ENCODE results near the gene DGUOK. TPM values are rescaled to one million over a fixed set of nuclear protein-coding genes. Genes with fewer than 3 reads are reported as not detected.

DGUOK gene
- total and polyA plus RNA-seq, 4 donors = 28.9 to 103 (median 73.9) TPM

- Histone ChIP-seq H3K9me3 (ENCODE audit: control insufficient read depth in 4 of 4, insufficient read depth in 3 of 4, low read length in 3 of 4) (no peaks in the 10 kb centered on the region), H3K4me1 (ENCODE audit: control insufficient read depth in 5 of 5, insufficient read depth in 5 of 5, low read length in 5 of 5) (no peaks in the 10 kb centered on the region), H3K27me3 (ENCODE audit: control insufficient read depth in 3 of 3, insufficient read depth in 3 of 3, low read length in 2 of 3) (peaks cover 0 to 4% (median 2%) of the 10 kb centered on the region in 3 donors), H3K9ac (ENCODE audit: insufficient read depth in 1 of 2, low read length in 2 of 2) (no peak overlapping the region), H3K27ac (ENCODE audit: low read depth in 1 of 2, low read length in 1 of 2) (no peak overlapping the region), H3K36me3 (ENCODE audit: control insufficient read depth in 4 of 4, insufficient read depth in 4 of 4, low read length in 4 of 4) (no peaks in the 10 kb centered on the region), H3K4me3 (no peak overlapping the region)
- DNase-seq (no peak), ATAC-seq (ENCODE audit: insufficient read depth, low FRiP score) (no peak)
- TF ChIP-seq, protein P1, sequence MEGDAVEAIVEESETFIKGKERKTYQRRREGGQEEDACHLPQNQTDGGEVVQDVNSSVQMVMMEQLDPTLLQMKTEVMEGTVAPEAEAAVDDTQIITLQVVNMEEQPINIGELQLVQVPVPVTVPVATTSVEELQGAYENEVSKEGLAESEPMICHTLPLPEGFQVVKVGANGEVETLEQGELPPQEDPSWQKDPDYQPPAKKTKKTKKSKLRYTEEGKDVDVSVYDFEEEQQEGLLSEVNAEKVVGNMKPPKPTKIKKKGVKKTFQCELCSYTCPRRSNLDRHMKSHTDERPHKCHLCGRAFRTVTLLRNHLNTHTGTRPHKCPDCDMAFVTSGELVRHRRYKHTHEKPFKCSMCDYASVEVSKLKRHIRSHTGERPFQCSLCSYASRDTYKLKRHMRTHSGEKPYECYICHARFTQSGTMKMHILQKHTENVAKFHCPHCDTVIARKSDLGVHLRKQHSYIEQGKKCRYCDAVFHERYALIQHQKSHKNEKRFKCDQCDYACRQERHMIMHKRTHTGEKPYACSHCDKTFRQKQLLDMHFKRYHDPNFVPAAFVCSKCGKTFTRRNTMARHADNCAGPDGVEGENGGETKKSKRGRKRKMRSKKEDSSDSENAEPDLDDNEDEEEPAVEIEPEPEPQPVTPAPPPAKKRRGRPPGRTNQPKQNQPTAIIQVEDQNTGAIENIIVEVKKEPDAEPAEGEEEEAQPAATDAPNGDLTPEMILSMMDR (IDR thresholded peaks at IDR 0.05; ENCODE audit: control extremely low read depth, extremely low read depth) = no peak
- 75 to 87% methylated on average over 5 of the region's 5 CpGs for WGBS, 2 donors
These were observed 37.5 kb upstream of the DGUOK start for GRCh38 chr2:73889206-73889605.

- Histone ChIP-seq H3K36me3 (ENCODE audit: control insufficient read depth in 4 of 4, insufficient read depth in 4 of 4, low read length in 4 of 4) (no peaks in the 10 kb centered on the region), H3K9me3 (ENCODE audit: control insufficient read depth in 4 of 4, insufficient read depth in 3 of 4, low read length in 3 of 4) (no peaks in the 10 kb centered on the region), H3K27me3 (ENCODE audit: control insufficient read depth in 3 of 3, insufficient read depth in 3 of 3, low read length in 2 of 3) (peaks cover 0 to 4% (median 2%) of the 10 kb centered on the region in 3 donors), H3K4me1 (ENCODE audit: control insufficient read depth in 5 of 5, insufficient read depth in 5 of 5, low read length in 5 of 5) (no peaks in the 10 kb centered on the region), H3K4me3 (no peak overlapping the region), H3K27ac (ENCODE audit: low read depth in 1 of 2, low read length in 1 of 2) (no peak overlapping the region), H3K9ac (ENCODE audit: insufficient read depth in 1 of 2, low read length in 2 of 2) (no peak overlapping the region)
- ATAC-seq (ENCODE audit: insufficient read depth, low FRiP score) (no peak), DNase-seq (no peak)
- TF ChIP-seq, protein P1 (IDR thresholded peaks at IDR 0.05; ENCODE audit: control extremely low read depth, extremely low read depth) = no peak
- 75 to 90% methylated on average over 9 of the region's 9 CpGs for WGBS, 2 donors
These were observed 36.2 kb upstream of the DGUOK start for GRCh38 chr2:73890301-73891092.

GRCh38 chr2:73891276-73891901 lies 35.3 kb upstream of the DGUOK start:
- ATAC-seq (ENCODE audit: insufficient read depth, low FRiP score) = no peak
- no peak overlapping the region for H3K27ac ChIP-seq (ENCODE audit: low read depth in 1 of 2, low read length in 1 of 2)

More at GRCh38 chr2:73891276-73891901, 35.3 kb upstream of the DGUOK start:
- WGBS, 2 donors = 91 to 97% methylated on average over 4 to 5 of the region's 5 CpGs
- H3K4me1 ChIP-seq (ENCODE audit: control insufficient read depth in 5 of 5, insufficient read depth in 5 of 5, low read length in 5 of 5) = no peaks in the 10 kb centered on the region
- no peaks in the 10 kb centered on the region for H3K9me3 ChIP-seq (ENCODE audit: control insufficient read depth in 4 of 4, insufficient read depth in 3 of 4, low read length in 3 of 4)
- peaks cover 0 to 4% (median 2%) of the 10 kb centered on the region in 3 donors for H3K27me3 ChIP-seq (ENCODE audit: control insufficient read depth in 3 of 3, insufficient read depth in 3 of 3, low read length in 2 of 3)
- no peak for DNase-seq
- TF ChIP-seq, protein P1 (IDR thresholded peaks at IDR 0.05; ENCODE audit: control extremely low read depth, extremely low read depth) = no peak
- no peaks in the 10 kb centered on the region for H3K36me3 ChIP-seq (ENCODE audit: control insufficient read depth in 4 of 4, insufficient read depth in 4 of 4, low read length in 4 of 4)
- no peak overlapping the region for H3K4me3 ChIP-seq
- no peak overlapping the region for H3K9ac ChIP-seq (ENCODE audit: insufficient read depth in 1 of 2, low read length in 2 of 2)
